Keratinocyte (primary cell): ENCODE results near the gene KCNAB2. TPM values are rescaled to one million over a fixed set of nuclear protein-coding genes. Genes with fewer than 3 reads are reported as not detected.

Experiments used
- DNase-seq: peaks from one replicate; pipeline ENCODE4 v3.0.0-alpha.2; 2011; ENCODE audit warnings: low read depth, missing footprints, low spot score
- FAIRE-seq: peaks from 2 replicates; lab custom pipeline; 2011; peaks lifted over from hg19 to GRCh38; lab: Jason Lieb, UNC
- H2AFZ ChIP-seq: 2 replicates; pipeline ENCODE4 v1.6.0; 2012; ENCODE audit warnings: low read length, control low read depth, inconsistent platforms; ENCODE audit not compliant: control insufficient read depth
- H3K27ac ChIP-seq: 2 replicates; pipeline ENCODE4 v1.5.1; 2011; ENCODE audit warnings: low read length; ENCODE audit not compliant: control insufficient read depth, insufficient read depth
- H3K27me3 ChIP-seq: 3 replicates; pipeline ENCODE4 v1.6.0; 2011; ENCODE audit warnings: low read length; ENCODE audit not compliant: control insufficient read depth, insufficient read depth; ENCODE audit errors: extremely low read depth
- H3K36me3 ChIP-seq, 2 experiments: 2 replicates in 1 of 2; 3 replicates in 1 of 2; pipeline ENCODE4 v1.5.1; 2011; ENCODE audit warnings: low read length in 2 of 2, mild to moderate bottlenecking in 1 of 2; ENCODE audit not compliant: control insufficient read depth in 2 of 2, insufficient read depth in 2 of 2; ENCODE audit errors: extremely low read depth in 1 of 2
- H3K4me1 ChIP-seq: 3 replicates; pipeline ENCODE4 v1.5.1; 2011; ENCODE audit warnings: low read length; ENCODE audit not compliant: control insufficient read depth, insufficient read depth; ENCODE audit errors: extremely low read depth
- H3K4me2 ChIP-seq: 3 replicates; pipeline ENCODE4 v1.6.0; 2011; ENCODE audit warnings: low read depth, low read length; ENCODE audit not compliant: control insufficient read depth, insufficient read depth; ENCODE audit errors: extremely low read depth
- H3K4me3 ChIP-seq, 3 experiments: fragments of 200-600 bp in 1 of 3; sonication (generic) in 1 of 3; 2 replicates in 2 of 3; 3 replicates in 1 of 3; pipeline ENCODE4 v1.5.1; 2011 to 2016; ENCODE audit warnings: low read length in 3 of 3, mild to moderate bottlenecking in 3 of 3, control low read depth in 2 of 3, inconsistent platforms in 1 of 3, low read depth in 1 of 3, mixed read lengths in 1 of 3, mixed run types in 1 of 3, moderate library complexity in 1 of 3; ENCODE audit not compliant: control insufficient read depth in 2 of 3, insufficient read depth in 2 of 3; ENCODE audit errors: extremely low read depth in 1 of 3
- H3K79me2 ChIP-seq: 2 replicates; pipeline ENCODE4 v1.6.0; 2012; ENCODE audit warnings: low read length; ENCODE audit not compliant: control insufficient read depth, insufficient read depth
- H3K9ac ChIP-seq: 3 replicates; pipeline ENCODE4 v1.6.0; 2011; ENCODE audit warnings: low read length; ENCODE audit not compliant: control insufficient read depth, insufficient read depth; ENCODE audit errors: extremely low read depth
- H3K9me1 ChIP-seq: 3 replicates; pipeline ENCODE4 v1.6.0; 2011; ENCODE audit warnings: low read length; ENCODE audit not compliant: control insufficient read depth, insufficient read depth; ENCODE audit errors: extremely low read depth
- H3K9me3 ChIP-seq: 2 replicates; pipeline ENCODE4 v1.5.1; 2012; ENCODE audit warnings: low read depth, low read length; ENCODE audit not compliant: control insufficient read depth
- H4K20me1 ChIP-seq: 3 replicates; pipeline ENCODE4 v1.6.0; 2011; ENCODE audit warnings: low read length; ENCODE audit not compliant: control insufficient read depth, insufficient read depth; ENCODE audit errors: extremely low read depth
- CTCF ChIP-seq, 3 experiments: IDR thresholded peaks in 1 of 3; conservative IDR thresholded peaks in 1 of 3; optimal IDR thresholded peaks in 1 of 3; 2 replicates in 2 of 3; 3 replicates in 1 of 3; pipeline versions ENCODE3 to v1.5.1; 2011; ENCODE audit warnings: low read length in 3 of 3, mild to moderate bottlenecking in 3 of 3, moderate library complexity in 2 of 3, control low read depth in 1 of 3, inconsistent platforms in 1 of 3; ENCODE audit not compliant: insufficient read depth in 2 of 3; ENCODE audit errors: extremely low read depth in 1 of 3
- EZH2 ChIP-seq: IDR thresholded peaks from one replicate; pipeline ENCODE4 v1.6.1; 2012; ENCODE audit warnings: inconsistent platforms, mild to moderate bottlenecking, low read length, moderate library complexity
- dilution Hi-C: fragments of 300-500 bp; cut with MboI; formaldehyde crosslinking; loops from one replicate; pipeline ENCODE4 v1.7.0; 2020; ENCODE audit warnings: low sequenced_read_pairs; ENCODE audit not compliant: extremely low pct_ligation_motif_present
- polyA plus RNA-seq, 5 experiments: library from polyadenylated mRNA; depleted of rRNA in 3 of 5; stranded (reverse) in 3 of 5; stranded (forward) in 1 of 5; unstranded in 1 of 5; fragments of >200 nt; gene quantifications; 1 replicate in 1 of 5; 2 replicates in 3 of 5; 3 replicates in 1 of 5; pipeline versions ENCODE4 v1.2.1 to v1.2.3, GENCODE V29; 2011 to 2012; ENCODE audit warnings: missing spikeins in 2 of 5, low read depth in 1 of 5, low replicate concordance in 1 of 5

Gene KCNAB2
- polyA plus RNA-seq, 1 donor (not counting 4 experiments of a cell fraction or from before 2014, with no cell fraction given): 1.8 TPM

GRCh38 chr1:6113116-6113515 lies 67.4 kb downstream of the KCNAB2 start:
- peaks cover 12% of the 10 kb centered on the region for H3K27me3 ChIP-seq
- no peak overlapping the region for H2AFZ ChIP-seq
- no peak overlapping the region for H3K4me3 ChIP-seq
- H3K27ac ChIP-seq: no peak overlapping the region
- no peak for TF ChIP-seq EZH2
- TF ChIP-seq CTCF (optimal IDR thresholded peaks at IDR 0.05 in 1 of 3, IDR thresholded peaks at IDR 0.05 in 1 of 3, conservative IDR thresholded peaks at IDR 0.05 in 1 of 3; ENCODE audit: extremely low read depth in 1 of 3, insufficient read depth in 2 of 3, low read length in 3 of 3): no peak
- no peaks in the 10 kb centered on the region for H3K36me3 ChIP-seq
- dilution Hi-C loops: no loop called here
- no peak overlapping the region for H3K4me2 ChIP-seq
- no peak overlapping the region for H3K9ac ChIP-seq
- no peak for FAIRE-seq
- H3K4me1 ChIP-seq: no peaks in the 10 kb centered on the region
- H3K9me1 ChIP-seq: no peaks in the 10 kb centered on the region
- peaks cover 2% of the 10 kb centered on the region for H3K9me3 ChIP-seq
- no peak for DNase-seq
- no peaks in the 10 kb centered on the region for H4K20me1 ChIP-seq
- H3K79me2 ChIP-seq: no peaks in the 10 kb centered on the region

GRCh38 chr1:6113745-6114144 lies 68.1 kb downstream of the KCNAB2 start:
- H3K4me2 ChIP-seq: no peak overlapping the region
- H2AFZ ChIP-seq: no peak overlapping the region
- no peaks in the 10 kb centered on the region for H4K20me1 ChIP-seq
- no peak overlapping the region for H3K9ac ChIP-seq
- H3K27ac ChIP-seq: no peak overlapping the region
- peaks cover 2% of the 10 kb centered on the region for H3K9me3 ChIP-seq
- no peaks in the 10 kb centered on the region for H3K4me1 ChIP-seq
- TF ChIP-seq CTCF (optimal IDR thresholded peaks at IDR 0.05 in 1 of 3, IDR thresholded peaks at IDR 0.05 in 1 of 3, conservative IDR thresholded peaks at IDR 0.05 in 1 of 3; ENCODE audit: extremely low read depth in 1 of 3, insufficient read depth in 2 of 3, low read length in 3 of 3) (no peak), EZH2 (no peak)
- FAIRE-seq (no peak), DNase-seq (no peak)
- no peaks in the 10 kb centered on the region for H3K9me1 ChIP-seq
- dilution Hi-C loops: no loop called here
- no peaks in the 10 kb centered on the region for H3K36me3 ChIP-seq
- H3K79me2 ChIP-seq: no peaks in the 10 kb centered on the region
- H3K4me3 ChIP-seq: no peak overlapping the region
- peaks cover 12% of the 10 kb centered on the region for H3K27me3 ChIP-seq
